GM12865 (cell line): ENCODE measurements around the gene FOXN4.

ENCODE experiments used
- DNase-seq: peaks from one replicate; pipeline ENCODE4 v3.0.0; 2010; ENCODE audit warnings: low read depth
- H3K4me3 ChIP-seq: 2 replicates; pipeline ENCODE4 v1.5.1; 2011; ENCODE audit warnings: mild to moderate bottlenecking, low read depth, low read length, control low read depth
- TF ChIP-seq, protein P1 (sequence below): IDR thresholded peaks from 2 replicates; pipeline ENCODE4 v1.5.1; 2011; ENCODE audit warnings: low read length, control low read depth, low read depth, inconsistent platforms; ENCODE audit not compliant: insufficient read depth; ENCODE audit errors: missing control alignments

The FOXN4 gene

DNA sequence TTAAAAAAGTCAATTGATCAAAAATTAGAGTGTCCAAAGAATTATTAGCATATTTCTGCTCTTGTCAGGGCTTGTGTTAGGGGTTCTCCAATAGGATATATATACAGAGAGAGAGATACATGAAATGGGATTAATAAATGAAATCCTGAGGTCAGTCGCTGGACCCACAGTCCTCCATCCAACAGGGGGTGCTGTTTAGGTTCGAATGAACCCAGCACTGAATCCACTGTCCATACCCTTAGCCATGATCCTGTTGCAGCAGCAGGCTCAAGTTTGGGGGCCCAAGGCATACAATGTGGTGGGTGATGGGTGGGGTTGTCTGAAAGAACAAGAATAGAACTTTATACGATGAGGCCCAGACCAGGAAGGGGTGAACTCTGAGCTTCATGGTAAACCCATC is 37.8 kb upstream of the FOXN4 start:
- TF ChIP-seq, protein P1, sequence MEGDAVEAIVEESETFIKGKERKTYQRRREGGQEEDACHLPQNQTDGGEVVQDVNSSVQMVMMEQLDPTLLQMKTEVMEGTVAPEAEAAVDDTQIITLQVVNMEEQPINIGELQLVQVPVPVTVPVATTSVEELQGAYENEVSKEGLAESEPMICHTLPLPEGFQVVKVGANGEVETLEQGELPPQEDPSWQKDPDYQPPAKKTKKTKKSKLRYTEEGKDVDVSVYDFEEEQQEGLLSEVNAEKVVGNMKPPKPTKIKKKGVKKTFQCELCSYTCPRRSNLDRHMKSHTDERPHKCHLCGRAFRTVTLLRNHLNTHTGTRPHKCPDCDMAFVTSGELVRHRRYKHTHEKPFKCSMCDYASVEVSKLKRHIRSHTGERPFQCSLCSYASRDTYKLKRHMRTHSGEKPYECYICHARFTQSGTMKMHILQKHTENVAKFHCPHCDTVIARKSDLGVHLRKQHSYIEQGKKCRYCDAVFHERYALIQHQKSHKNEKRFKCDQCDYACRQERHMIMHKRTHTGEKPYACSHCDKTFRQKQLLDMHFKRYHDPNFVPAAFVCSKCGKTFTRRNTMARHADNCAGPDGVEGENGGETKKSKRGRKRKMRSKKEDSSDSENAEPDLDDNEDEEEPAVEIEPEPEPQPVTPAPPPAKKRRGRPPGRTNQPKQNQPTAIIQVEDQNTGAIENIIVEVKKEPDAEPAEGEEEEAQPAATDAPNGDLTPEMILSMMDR: peak; percentile 17
- no peak overlapping the region for H3K4me3 ChIP-seq
- DNase-seq: peak; percentile 22

DNA sequence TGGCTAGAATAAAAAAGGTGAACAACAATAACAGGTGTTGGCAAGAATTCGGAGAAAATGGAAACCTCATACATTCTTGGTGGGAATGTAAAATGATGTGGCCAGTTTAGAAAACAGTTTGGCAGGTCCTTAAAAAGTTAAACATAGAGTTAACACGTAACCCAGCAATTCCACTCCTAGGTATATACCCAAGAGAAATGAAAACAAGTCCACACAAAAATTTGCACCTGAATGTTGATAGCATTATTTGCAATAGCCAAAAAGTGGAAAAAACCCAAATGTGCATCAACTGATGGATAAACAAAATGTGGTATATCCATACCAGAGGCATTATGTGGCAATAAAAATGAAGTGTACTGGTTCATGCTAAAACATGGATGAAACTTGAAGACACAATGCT is 36.3 kb upstream of the FOXN4 start:
- DNase-seq: no peak
- H3K4me3 ChIP-seq: no peak overlapping the region
- TF ChIP-seq, protein P1: no peak

DNA sequence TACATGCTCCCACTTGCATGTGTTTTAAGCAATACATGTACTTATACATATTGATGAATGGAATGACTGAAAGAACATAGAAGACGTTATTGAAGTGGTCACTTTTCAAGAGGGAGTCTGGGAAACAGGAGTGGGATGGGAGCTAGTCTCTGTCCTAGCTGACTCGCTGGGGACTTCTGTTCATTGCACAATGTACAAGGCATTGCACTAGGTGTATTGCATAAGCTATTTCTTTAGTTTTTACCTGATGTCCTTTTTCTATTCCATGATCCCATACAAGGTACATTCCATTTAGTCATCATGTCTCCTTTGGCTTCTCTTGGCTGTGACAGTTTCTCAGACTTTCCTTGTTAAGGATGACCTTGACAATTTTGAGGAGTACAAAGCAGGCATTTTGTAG is 34.6 kb upstream of the FOXN4 start:
- H3K4me3 ChIP-seq: no peak overlapping the region
- DNase-seq: no peak
- TF ChIP-seq, protein P1: no peak

DNA sequence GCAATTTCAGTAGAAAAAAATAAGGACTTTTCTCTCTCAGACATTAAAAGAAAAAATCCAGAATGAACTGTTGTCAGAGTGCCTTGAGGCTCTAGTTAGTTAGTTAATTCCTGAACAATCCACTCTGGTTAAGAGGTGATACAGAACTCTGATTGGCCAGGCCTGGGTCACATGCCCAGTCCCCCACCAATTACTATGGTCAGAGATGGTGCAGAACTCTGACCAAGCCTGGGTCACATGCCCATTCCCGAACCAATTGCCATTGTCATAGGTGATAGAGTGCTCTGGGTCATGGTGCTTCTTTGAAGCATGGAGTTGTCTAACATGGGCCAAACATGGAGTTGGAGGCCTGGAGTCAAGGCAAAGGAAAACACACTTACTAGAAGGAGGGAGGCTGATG is 27.5 kb upstream of the FOXN4 start:
- no peak overlapping the region for H3K4me3 ChIP-seq
- TF ChIP-seq, protein P1: no peak
- DNase-seq: no peak

DNA sequence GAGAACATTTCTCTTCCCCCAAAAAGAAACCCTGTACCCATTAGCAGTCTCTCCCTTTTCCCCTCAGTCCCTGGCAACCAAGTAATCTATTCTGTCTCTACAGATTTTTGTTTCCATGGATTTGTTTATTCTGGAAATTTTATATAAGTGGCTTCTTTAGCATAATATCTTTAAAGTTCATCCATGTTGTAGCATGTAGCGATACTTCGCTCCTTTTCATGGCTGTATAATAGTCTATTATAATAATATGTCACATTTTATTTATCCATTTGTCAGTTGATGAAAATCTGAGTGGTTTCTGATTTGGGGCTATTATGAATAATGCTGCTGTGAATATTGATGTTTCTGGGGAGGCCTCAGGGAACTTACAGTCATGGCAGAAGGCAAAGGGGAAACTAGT is 25.8 kb upstream of the FOXN4 start:
- no peak for DNase-seq
- TF ChIP-seq, protein P1: no peak
- no peak overlapping the region for H3K4me3 ChIP-seq

DNA sequence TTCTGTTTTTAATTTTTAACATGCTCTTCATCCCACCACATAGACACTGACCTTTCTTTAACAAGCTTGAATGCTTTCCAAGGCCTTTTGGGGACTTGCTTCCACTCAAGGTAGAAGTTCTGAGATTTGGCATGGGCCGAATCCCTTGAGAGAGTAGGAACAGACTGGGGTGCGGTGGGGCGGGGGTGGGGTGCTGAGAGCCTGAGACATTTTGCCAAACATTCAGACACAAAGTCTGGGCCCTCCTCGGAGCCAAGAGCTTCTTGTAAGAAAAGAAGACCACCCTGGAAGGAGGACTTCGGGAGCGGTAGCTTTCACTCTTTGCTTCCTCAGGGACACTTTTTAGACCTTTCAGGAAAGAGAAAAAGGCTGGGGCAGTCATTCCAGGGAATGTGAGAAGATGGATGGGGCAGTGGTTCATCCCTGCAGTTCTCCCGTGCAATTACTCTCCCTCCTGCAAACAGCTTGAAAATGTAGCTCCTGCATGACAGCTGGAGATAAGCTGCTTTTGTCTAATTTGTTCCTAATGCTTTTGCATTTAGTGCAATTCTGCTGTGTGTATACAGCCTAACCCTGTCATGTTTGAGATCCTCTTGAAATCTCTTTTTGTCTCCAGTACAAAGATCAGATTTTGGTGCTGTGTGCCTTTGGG is 22.3 kb upstream of the FOXN4 start:
- no peak overlapping the region for H3K4me3 ChIP-seq
- TF ChIP-seq, protein P1: no peak
- no peak for DNase-seq
